NCI-H2196 treated with DMSO at 0.1 percent for 48 hours (cell line): ENCODE data around the gene SVBP.
"Not testable (repeated sequence)": the region's sequence is repeated elsewhere in the genome, so short reads cannot be mapped to it uniquely, and the experiment has no call there.

Experiments
- DNase-seq: peaks from one replicate; lab custom pipeline; 2025; ENCODE audit not compliant: unreplicated experiment; lab: John Stamatoyannopoulos, UW

SVBP gene, protein sequence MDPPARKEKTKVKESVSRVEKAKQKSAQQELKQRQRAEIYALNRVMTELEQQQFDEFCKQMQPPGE

DNA sequence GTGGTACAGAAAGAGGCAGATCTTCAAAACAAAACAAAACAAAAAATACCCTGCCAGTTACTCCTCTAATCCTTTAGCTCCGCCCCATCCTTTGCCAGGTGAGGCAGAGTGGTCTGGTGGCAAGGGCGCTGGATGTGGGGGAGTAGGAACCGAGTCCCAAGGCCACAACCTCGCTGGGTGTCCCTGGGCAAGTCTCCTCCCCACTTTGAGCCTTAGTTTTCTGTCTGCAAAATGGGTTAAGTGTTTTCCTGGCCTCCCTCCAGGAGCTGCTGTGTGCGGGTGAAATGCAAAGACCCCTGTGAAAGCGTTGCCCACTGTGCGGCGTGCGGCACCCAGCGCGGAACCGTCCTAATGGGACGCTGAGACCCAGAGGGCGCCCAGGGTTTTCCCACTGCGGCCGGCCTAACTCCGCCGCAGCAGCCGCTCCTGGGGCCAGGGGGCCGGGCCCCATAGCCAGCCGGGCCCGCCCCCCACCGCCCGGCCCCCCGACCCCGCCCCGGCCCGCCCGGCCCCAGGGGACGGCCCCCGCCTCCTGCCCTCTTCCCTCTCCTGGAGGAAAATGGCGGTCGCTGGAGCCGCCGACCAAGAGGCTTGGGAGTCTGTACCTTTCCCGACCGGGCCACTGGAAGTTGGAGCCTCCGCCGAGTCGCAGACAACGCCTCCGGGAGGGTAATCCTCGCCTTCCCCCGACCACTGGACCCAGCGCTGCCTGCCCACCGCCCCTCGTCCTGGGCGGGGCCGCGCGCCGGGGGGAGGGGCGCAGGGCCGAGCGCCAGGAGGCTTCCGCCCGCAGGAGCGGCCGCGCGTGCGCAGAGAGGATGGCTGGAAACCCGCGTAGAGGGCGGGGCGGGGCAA, at the start of gene SVBP, which contains the start of gene ERMAP:
SVBP (minus strand) TSS at position 813 of the 855 bp plus-strand sequence. CDS start 853 bp downstream, outside the sequence.
ERMAP (plus strand) TSS at position 538 of the 855 bp plus-strand sequence. CDS start 13,327 bp downstream, outside the sequence.
- peak; percentile 81 for DNase-seq

DNA sequence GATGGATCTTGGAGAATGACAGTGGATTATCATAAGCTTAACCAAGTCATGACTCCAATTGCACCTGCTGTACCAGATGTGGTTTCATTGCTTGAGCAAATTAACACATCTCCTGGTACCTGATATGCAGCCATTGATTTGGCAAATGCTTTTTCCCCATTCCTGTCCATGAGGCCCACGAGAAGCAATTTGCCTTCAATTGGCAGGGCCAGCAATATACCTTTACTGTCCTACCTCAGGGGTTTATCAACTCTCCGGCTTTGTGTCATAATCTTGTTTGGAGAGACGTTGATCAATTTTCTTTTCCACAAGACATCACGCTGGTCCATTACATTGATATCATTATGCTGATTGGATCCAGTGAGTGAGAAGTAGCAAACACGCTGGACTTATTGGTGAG, 49.4 kb upstream of the SVBP start:
- DNase-seq = no peak

- DNase-seq = no peak
Measured at GRCh38 chr1:42861014-42861399, 43.8 kb upstream of the SVBP start.

- no peak for DNase-seq
Measured at GRCh38 chr1:42860339-42861013, 43.3 kb upstream of the SVBP start.

DNA sequence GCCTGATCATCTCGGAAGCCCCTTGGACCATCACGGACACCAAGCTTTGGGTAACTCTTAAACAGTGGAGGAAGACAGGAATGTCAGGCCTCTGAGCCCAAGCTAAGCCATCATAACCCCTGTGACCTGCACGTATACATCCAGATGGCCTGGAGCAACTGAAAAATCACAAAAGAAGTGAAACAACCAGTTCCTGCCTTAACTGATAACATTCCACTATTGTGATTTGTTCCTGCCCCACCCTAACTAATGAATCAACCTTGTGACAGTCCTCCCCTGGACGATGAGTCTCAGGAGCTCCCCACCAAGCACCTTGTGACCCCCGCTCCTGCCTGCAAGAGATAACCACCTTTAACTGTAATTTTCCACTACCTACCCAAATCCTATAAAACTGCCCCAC, 42.2 kb upstream of the SVBP start:
- DNase-seq = not testable (repeated sequence)

DNA sequence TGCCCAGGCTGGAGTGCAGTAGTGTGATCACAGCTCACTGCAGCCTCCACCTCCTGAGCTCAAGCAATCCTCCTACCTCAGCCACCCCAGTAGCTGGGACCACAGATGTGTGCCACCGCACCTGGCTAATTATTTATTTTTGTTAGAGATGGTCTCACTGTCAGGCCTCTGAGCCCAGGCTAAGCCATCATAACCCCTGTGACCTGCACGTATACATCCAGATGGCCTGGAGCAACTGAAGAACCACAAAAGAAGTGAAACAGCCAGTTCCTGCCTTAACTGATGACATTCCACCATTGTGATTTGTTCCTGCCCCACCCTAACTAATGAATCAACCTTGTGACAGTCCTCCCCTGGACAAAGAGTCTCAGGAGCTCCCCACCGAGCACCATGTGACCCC, 39.4 kb upstream of the SVBP start:
- not testable (repeated sequence) for DNase-seq

DNA sequence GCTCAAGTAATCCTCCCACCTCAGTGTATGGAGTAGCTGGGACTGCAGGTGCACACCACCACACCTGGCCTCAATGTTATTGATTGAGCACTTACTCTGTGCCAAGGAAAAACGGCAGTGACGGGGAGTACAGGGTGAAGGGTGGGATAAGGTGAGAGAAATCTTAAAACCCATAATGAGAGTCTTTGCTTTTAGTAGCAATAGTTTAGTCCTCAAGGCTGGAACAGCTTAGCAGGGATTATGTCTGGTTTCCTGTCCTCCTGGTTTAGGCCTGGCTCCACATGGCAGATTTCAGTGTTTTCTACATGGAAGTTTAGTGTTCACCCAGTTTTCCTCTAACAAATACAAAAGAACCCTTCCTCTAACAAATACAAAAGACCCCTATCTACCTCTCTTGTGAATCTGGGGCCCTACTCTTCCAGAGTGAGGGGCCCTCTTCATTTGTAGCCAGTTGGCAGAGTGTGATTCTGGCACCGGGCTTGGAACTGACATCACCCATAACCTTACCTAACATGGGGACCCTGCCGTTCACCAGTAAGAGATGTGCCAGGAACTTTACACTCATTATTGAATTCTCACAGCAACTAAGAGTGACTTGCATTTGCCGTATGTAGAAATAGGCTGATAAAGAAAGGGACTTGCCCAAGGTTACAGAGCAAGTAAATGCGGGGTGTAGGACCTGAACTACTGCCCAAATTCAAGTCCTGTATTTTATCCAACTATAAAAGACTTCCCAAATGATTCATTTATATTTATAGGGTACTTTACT, 36.1 kb upstream of the SVBP start:
- DNase-seq = no peak

DNA sequence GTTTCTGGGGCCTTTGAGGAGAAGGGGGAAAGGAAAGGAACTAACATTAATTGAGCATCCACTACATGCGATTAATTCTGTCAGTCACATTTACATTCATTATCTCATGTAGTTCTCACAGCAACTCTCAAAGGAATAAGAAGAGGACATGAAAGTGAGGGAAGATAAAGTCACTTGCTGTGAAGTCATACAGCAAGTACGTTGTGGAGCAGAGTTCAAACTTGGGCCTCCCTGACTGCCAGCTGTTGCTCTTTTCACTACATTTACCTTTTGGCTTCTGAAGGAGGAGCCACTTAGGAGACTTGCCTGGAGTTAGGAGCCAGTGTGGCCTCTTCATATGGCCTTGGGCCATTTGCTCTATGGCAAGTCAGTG, 35.4 kb upstream of the SVBP start:
- DNase-seq = no peak

DNA sequence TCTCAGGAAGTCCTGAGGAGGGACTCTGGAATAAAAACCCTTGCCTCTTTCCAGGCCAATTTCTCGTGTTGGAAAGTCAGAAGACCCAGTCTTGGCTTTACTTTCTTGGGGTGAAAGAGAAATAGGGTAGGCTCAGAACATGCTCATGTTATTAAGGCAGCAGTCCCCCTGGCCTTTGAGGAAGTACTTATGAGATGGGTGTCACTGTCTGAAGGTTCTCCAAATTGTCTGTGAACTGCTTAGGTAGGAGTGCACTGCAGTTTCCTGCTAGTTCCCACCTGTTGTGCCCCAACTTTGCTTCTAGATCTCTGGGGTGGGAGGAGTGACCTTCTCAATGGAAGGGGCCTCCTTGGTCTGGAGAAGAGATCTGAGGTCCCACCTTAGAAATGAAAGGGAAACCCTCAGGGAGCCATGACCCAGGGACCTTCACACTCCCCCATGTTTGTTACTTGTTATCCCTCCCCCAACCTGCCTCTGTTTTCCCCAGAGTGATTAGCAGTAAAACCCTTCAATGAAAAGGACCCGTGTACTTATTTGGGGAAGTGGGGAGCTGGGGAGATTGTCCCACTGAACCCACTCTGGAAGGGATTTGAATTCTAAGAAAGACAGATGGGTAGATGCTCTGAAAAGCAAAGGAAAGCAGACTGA, 34.9 kb upstream of the SVBP start:
- no peak for DNase-seq

DNA sequence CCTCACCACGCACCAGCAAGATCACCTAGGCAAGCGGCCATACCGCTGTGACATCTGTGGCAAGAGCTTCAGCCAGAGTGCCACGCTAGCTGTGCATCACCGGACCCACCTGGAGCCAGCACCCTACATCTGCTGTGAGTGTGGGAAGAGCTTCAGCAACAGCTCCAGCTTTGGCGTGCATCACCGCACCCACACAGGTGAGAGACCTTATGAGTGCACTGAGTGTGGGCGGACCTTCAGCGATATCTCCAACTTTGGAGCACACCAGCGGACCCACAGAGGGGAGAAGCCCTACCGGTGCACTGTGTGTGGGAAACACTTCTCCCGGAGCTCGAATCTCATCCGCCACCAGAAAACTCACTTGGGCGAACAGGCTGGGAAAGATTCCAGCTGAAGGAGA, 34.2 kb upstream of the SVBP start:
- DNase-seq = no peak

- no peak for DNase-seq
Measured at GRCh38 chr1:42849944-42850343, 32.7 kb upstream of the SVBP start.

- DNase-seq = no peak
Measured at GRCh38 chr1:42848823-42849537, 31.8 kb upstream of the SVBP start.

GRCh38 chr1:42847721-42848460, 30.7 kb upstream of the SVBP start:
- no peak for DNase-seq

- DNase-seq = no peak
Measured at GRCh38 chr1:42847111-42847595, 30.0 kb upstream of the SVBP start.

DNA sequence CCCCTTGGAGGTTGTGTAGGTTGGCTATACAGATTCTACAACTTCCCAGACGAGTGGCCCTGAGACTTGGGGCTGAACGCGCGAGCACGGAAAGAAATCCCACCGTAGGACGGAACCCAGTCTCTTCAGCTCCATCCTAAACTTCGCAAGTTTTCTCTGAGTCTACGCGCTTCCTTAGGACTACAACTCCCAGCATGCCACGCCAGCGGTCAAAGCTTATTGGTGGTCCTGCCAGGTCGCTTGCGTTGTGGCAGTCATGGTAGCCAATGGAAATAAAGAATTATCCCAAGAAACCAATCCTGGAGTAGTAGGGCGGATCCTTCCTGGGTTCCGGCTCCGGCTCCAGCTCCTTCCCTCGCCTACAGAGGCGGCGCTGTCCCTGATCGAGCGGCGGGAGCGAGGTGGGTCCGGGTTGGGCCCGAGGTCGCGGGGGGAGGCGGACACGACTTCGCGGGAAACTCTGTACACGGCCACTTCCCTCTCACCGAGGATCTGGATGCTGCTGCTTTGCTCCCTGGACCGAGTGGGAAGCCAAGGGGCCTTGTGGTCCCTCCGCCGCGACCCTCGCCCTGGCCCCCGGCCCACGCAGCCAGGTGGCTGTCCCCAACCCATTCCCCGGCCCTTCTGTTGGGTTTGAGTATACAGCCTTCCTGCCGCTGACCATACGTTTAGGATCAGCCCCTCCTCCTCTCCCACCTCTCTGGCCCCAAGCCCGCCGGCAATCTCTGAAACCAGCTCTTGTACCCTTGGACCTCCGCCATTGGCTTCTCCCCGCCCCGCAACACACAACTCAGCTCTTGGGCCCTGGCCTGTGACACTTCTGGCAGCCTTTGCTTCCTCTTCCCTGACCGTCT, 29.3 kb upstream of the SVBP start, which contains the start of gene ZNF691:
ZNF691 (plus strand) TSS at position 357 of the 854 bp plus-strand sequence. CDS start 3,046 bp downstream, outside the sequence.
- DNase-seq = peak; percentile 92

- DNase-seq = no peak
Measured at GRCh38 chr1:42845866-42846256, 28.7 kb upstream of the SVBP start.

DNA sequence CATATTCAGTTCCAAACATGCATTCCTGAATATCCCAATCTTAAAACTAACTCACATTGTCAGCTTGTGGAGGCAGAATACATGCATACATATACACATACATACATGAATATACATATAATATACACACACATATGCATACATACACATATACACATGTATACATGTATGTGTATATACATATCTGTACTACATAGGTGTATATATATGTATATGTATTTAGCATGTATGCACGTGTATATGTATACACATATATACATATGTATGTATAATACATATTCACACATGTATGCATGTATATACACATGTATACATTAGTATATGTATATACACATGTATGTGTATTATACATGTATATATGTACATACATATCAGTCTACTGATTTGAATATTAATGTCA, 28.0 kb upstream of the SVBP start:
- DNase-seq = no peak

DNA sequence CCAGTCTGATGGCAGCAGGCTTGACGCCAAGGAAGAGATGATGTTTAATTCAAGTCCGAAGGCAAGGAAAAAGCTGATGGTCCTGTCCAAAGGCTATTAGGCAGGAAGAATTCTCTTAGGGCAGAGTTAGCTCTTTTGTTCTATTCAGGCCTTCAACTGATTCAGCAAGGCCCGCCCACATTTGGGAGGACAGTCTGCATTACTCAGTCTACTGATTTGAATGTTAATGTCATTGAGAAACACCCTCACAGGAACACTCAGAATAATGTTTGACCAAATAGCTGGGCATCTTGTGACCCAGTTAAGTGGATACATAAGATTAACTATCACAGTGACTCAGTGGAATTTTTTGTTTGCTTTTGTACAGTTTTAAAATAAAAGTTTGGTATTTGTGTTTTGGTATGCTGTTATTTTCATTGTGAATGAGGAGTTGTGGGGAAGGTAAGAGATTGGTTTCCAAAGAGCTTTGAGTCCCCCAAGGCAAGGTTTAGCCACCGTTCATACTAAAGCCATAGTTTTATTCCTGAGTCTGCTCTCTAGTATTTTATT, 27.5 kb upstream of the SVBP start:
- DNase-seq = no peak
